Loucy (cell line): ENCODE data around the gene TRPM3.

Source experiments
- CTCF ChIP-seq: fragments of 200-600 bp; sonication (generic); conservative IDR thresholded peaks from 2 replicates; pipeline ENCODE4 v1.5.1; 2014; ENCODE audit warnings: mild to moderate bottlenecking, antibody characterized with exemption, low read length
- EZH2phosphoT487 ChIP-seq: fragments of 200-600 bp; IDR thresholded peaks from 2 replicates; pipeline ENCODE4 v1.6.1; 2018; ENCODE audit warnings: antibody characterized with exemption, mild to moderate bottlenecking, moderate library complexity, borderline replicate concordance

- no peak for TF ChIP-seq EZH2phosphoT487
- TF ChIP-seq CTCF: no peak
Measured at GRCh38 chr9:70945301-70945700, 176.1 kb downstream of the TRPM3 start.
